Measurements from ENCODE around the gene HOXB6. TPM values are rescaled to one million over a fixed set of nuclear protein-coding genes. Genes with fewer than 3 reads are reported as not detected.

HOXB6 gene
- polyA plus RNA-seq, 3 donors, result not detected

- Mint-ChIP-seq H3K4me1 (peaks cover 39% of the 10 kb centered on the region), H3K27ac (peak overlapping the region in 1 of 7 donors; percentile 60), H3K4me3 (peak overlapping the region; percentile 80 to 96), H3K36me3 (peaks cover 9 to 16% of the 10 kb centered on the region in 2 donors), H3K27me3 (ENCODE audit: low read depth in 3 of 3) (peaks cover 93 to 98% (median 96%) of the 10 kb centered on the region in 3 donors), H3K9me3 (peaks cover 0 to 49% (median 27%) of the 10 kb centered on the region in 7 donors)
- no peak for DNase-seq
- Histone ChIP-seq H2AFZ (ENCODE audit: insufficient read depth, low read depth, low read length, poor library complexity, severe bottlenecking) (no peak overlapping the region), H3K4me2 (replicated peaks; ENCODE audit: extremely low read depth, low read length, poor library complexity, severe bottlenecking) (peak overlapping the region; percentile 99), H3K36me3 (replicated peaks in 1 of 2; ENCODE audit: control insufficient read depth in 1 of 2, insufficient read depth in 2 of 2, low read length in 2 of 2) (no peaks in the 10 kb centered on the region), H3K27ac (ENCODE audit: low read depth in 1 of 2, low read length in 2 of 2) (no peak overlapping the region), H3K4me3 (replicated peaks in 1 of 3; ENCODE audit: low read depth in 2 of 3, low read length in 3 of 3) (peak overlapping the region in 1 of 3 experiments; percentile 78), H3K79me2 (ENCODE audit: insufficient read depth, low read length) (no peaks in the 10 kb centered on the region), H4K20me1 (ENCODE audit: insufficient read depth, low read length) (no peaks in the 10 kb centered on the region), H3K27me3 (ENCODE audit: control insufficient read depth in 2 of 2, insufficient read depth in 2 of 2, low read length in 2 of 2) (peaks cover 73 to 98% of the 10 kb centered on the region in 2 donors), H3K4me1 (ENCODE audit: control insufficient read depth in 1 of 2, insufficient read depth in 2 of 2, low read length in 2 of 2) (peaks cover 36 to 43% of the 10 kb centered on the region in 2 donors), H3K9me3 (replicated peaks in 1 of 2; ENCODE audit: control insufficient read depth in 1 of 2, insufficient read depth in 1 of 2, low read length in 2 of 2) (peaks cover 9 to 48% of the 10 kb centered on the region in 2 donors), H3K9ac (ENCODE audit: insufficient read depth, low read length, poor library complexity, severe bottlenecking) (no peak overlapping the region)
- WGBS (ENCODE audit: insufficient coverage), result 2% methylated on average over 17 of the region's 36 CpGs
- TF ChIP-seq CTCF (IDR thresholded peaks at IDR 0.05), result no peak
- intact Hi-C loops (cut with micrococcal nuclease), result no loop called here
Measured at GRCh38 chr17:48611681-48612455, 7.1 kb upstream of the HOXB6 start.

DNA sequence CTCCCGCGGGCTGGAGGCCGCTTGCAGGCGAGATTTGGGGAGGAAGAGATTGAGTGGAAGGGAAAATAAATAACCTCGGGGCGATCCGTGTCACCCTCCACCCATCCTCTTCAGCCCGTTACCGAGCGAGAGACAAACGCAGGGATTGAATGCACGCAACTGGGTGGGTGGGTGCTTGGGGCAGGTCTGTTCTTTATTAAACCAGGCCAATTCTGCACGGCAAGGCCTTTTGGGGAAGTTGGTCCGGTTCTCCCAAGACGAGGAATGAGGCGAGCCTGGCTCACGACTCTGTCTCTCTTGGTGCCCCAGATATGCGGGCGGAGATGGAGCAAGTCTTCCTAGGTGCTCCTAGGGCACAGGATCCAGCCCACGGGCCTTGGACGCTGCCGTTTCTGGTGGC is 6.4 kb upstream of the HOXB6 start:
- 2% methylated on average over 11 of the region's 22 CpGs for WGBS (ENCODE audit: insufficient coverage)
- peaks cover 0 to 45% (median 27%) of the 10 kb centered on the region in 7 donors for H3K9me3 Mint-ChIP-seq
- peaks cover 36 to 43% of the 10 kb centered on the region in 2 donors for H3K4me1 ChIP-seq (ENCODE audit: control insufficient read depth in 1 of 2, insufficient read depth in 2 of 2, low read length in 2 of 2)
- no peak for TF ChIP-seq CTCF (IDR thresholded peaks at IDR 0.05)
- no peaks in the 10 kb centered on the region for H3K36me3 ChIP-seq (replicated peaks in 1 of 2; ENCODE audit: control insufficient read depth in 1 of 2, insufficient read depth in 2 of 2, low read length in 2 of 2)
- peaks cover 66 to 98% of the 10 kb centered on the region in 2 donors for H3K27me3 ChIP-seq (ENCODE audit: control insufficient read depth in 2 of 2, insufficient read depth in 2 of 2, low read length in 2 of 2)
- no peak overlapping the region for H3K27ac ChIP-seq (ENCODE audit: low read depth in 1 of 2, low read length in 2 of 2)
- peaks cover 9 to 16% of the 10 kb centered on the region in 2 donors for H3K36me3 Mint-ChIP-seq
- peak; percentile 23 to 52 (median 49) for DNase-seq
- peak overlapping the region; percentile 99 for H3K4me2 ChIP-seq (replicated peaks; ENCODE audit: extremely low read depth, low read length, poor library complexity, severe bottlenecking)
- H4K20me1 ChIP-seq (ENCODE audit: insufficient read depth, low read length), result no peaks in the 10 kb centered on the region
- peak overlapping the region; percentile 36 to 78 (median 51) for H3K4me3 ChIP-seq (replicated peaks in 1 of 3; ENCODE audit: low read depth in 2 of 3, low read length in 3 of 3)
- H3K27ac Mint-ChIP-seq, result peak overlapping the region in 1 of 7 donors; percentile 73
- peak overlapping the region; percentile 80 to 96 for H3K4me3 Mint-ChIP-seq
- peaks cover 9 to 42% of the 10 kb centered on the region in 2 donors for H3K9me3 ChIP-seq (replicated peaks in 1 of 2; ENCODE audit: control insufficient read depth in 1 of 2, insufficient read depth in 1 of 2, low read length in 2 of 2)
- peaks cover 92 to 98% (median 96%) of the 10 kb centered on the region in 3 donors for H3K27me3 Mint-ChIP-seq (ENCODE audit: low read depth in 3 of 3)
- intact Hi-C loops (cut with micrococcal nuclease), result no loop called here
- H3K4me1 Mint-ChIP-seq, result peaks cover 39% of the 10 kb centered on the region
- peak overlapping the region; percentile 86 for H2AFZ ChIP-seq (ENCODE audit: insufficient read depth, low read depth, low read length, poor library complexity, severe bottlenecking)
- peak overlapping the region; percentile 27 for H3K9ac ChIP-seq (ENCODE audit: insufficient read depth, low read length, poor library complexity, severe bottlenecking)
- no peaks in the 10 kb centered on the region for H3K79me2 ChIP-seq (ENCODE audit: insufficient read depth, low read length)

All from CD14-positive monocyte (primary cell).